Lower leg skin (tissue), 3 donors: ENCODE data around the gene ESYT3.

ENCODE experiments used
- POLR2A ChIP-seq, 2 donors: fragments of 450-650 bp; IDR thresholded peaks; one replicate each; pipeline ENCODE4 v1.6.1; 2016 to 2017; ENCODE audit warnings: antibody characterized with exemption in 2 of 2, mild to moderate bottlenecking in 1 of 2, moderate library complexity in 1 of 2
- TF ChIP-seq, protein P1 (sequence below), 3 donors: fragments of 450-650 bp; IDR thresholded peaks; one replicate each; pipeline ENCODE4 v1.5.1; 2016; ENCODE audit warnings: antibody characterized with exemption in 3 of 3, mild to moderate bottlenecking in 3 of 3, moderate library complexity in 2 of 3

DNA sequence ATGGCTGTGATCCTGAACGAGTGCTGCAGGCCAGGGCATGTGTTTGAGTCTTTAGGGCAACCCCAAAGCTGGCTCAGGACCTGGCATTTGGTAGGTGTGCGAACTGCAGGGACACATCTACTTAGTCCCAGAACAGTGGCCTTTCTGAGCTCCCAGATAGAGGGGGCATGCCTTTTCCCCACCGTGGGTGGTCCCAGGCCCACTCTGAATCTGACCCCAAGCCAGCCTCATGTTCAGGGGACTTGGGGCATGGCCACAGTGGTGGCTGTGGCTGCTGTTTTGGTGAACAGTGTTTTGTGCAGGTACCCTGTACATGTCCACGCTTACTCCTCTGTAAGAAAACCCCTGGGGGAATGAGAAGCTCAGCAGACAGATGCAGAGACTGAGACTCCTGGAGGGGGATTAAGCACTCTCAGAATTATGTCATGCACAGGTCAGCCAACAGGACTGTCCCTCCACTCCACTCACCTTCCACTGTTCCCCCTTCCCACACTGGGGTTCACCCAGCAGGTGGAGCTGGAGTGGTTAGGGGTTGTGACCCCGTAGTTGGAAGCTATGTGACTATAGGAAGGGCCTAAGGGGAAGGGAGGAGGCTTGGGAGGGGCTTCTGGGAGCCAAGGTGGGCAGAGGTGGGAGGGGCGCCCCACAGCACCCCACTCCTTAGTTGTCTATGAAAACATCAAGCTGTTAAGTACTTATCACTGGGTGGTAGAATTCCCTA is 16.4 kb downstream of the ESYT3 start:
- TF ChIP-seq, protein P1, sequence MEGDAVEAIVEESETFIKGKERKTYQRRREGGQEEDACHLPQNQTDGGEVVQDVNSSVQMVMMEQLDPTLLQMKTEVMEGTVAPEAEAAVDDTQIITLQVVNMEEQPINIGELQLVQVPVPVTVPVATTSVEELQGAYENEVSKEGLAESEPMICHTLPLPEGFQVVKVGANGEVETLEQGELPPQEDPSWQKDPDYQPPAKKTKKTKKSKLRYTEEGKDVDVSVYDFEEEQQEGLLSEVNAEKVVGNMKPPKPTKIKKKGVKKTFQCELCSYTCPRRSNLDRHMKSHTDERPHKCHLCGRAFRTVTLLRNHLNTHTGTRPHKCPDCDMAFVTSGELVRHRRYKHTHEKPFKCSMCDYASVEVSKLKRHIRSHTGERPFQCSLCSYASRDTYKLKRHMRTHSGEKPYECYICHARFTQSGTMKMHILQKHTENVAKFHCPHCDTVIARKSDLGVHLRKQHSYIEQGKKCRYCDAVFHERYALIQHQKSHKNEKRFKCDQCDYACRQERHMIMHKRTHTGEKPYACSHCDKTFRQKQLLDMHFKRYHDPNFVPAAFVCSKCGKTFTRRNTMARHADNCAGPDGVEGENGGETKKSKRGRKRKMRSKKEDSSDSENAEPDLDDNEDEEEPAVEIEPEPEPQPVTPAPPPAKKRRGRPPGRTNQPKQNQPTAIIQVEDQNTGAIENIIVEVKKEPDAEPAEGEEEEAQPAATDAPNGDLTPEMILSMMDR (IDR thresholded peaks at IDR 0.05) = no peak
- no peak for TF ChIP-seq POLR2A (IDR thresholded peaks at IDR 0.05)
